A673 (cell line): ENCODE results near the gene ECD.

Experiments used
- CTCF ChIP-seq: fragments of 300-800, 200-600 bp; sonication (generic); conservative IDR thresholded peaks from 2 replicates; pipeline ENCODE4 v1.5.1; 2017; ENCODE audit warnings: low read depth, mild to moderate bottlenecking, antibody characterized with exemption, low read length, moderate library complexity, mixed read lengths
- EZH2 ChIP-seq: fragments of 200-600 bp; sonication (generic); IDR thresholded peaks from 2 replicates; pipeline ENCODE4 v1.6.1; 2017; ENCODE audit warnings: borderline replicate concordance, low read depth, mild to moderate bottlenecking, mixed read lengths, antibody characterized with exemption, low read length; ENCODE audit not compliant: poor library complexity, severe bottlenecking

GRCh38 chr10:73182568-73182967 lies 14.8 kb upstream of the ECD start:
- TF ChIP-seq CTCF (no peak), EZH2 (no peak)
